PC-9 (cell line): ENCODE measurements around the gene ALKBH5. TPM values are rescaled to one million over a fixed set of nuclear protein-coding genes. Genes with fewer than 3 reads are reported as not detected.

ENCODE experiments used
- BruUV-seq: library from RNA; stranded (reverse); fragments of 400-500 nt; replicated peaks from 2 replicates; lab custom pipeline; 2021; lab: Mats Ljungman, UMichigan
- CTCF ChIA-PET: fragments of 300-600 bp; sonication (Branson Sonifier 250); formaldehyde crosslinking; loops from one replicate; lab custom pipeline; 2022; ENCODE audit warnings: antibody characterized with exemption; lab: Charles Lee
- POLR2A ChIA-PET: fragments of 300-600 bp; sonication (Branson Sonifier 250); formaldehyde crosslinking; loops from one replicate; lab custom pipeline; 2022; ENCODE audit warnings: antibody characterized with exemption; ENCODE audit not compliant: unreplicated experiment; lab: Charles Lee
- DNase-seq, 2 experiments: peaks; one replicate each; pipeline versions ENCODE4 v3.0.0 to v3.0.0-alpha.2; 2015 to 2022; ENCODE audit warnings: mixed read lengths in 1 of 2
- H2AFZ ChIP-seq: fragments of 200-600 bp; sonication (generic); 2 replicates; pipeline ENCODE4 v1.8.1; 2017; ENCODE audit warnings: antibody characterized with exemption
- H3F3A ChIP-seq: fragments of 200-600 bp; sonication (generic); 2 replicates; pipeline ENCODE4 v1.8.1; 2017; ENCODE audit warnings: antibody characterized with exemption, mild to moderate bottlenecking, low read depth; ENCODE audit not compliant: insufficient read depth
- H3K27ac ChIP-seq: fragments of 200-600 bp; sonication (generic); 2 replicates; pipeline ENCODE4 v1.6.1; 2016; ENCODE audit warnings: mixed run types
- H3K27me3 ChIP-seq: fragments of 200-600 bp; sonication (generic); 2 replicates; pipeline ENCODE4 v1.6.1; 2016; ENCODE audit warnings: low read depth, mixed run types; ENCODE audit not compliant: insufficient read depth
- H3K36me3 ChIP-seq: fragments of 200-600 bp; sonication (generic); 2 replicates; pipeline ENCODE4 v1.6.1; 2016; ENCODE audit warnings: low read depth, mixed run types
- H3K4me1 ChIP-seq: fragments of 200-600 bp; sonication (generic); replicated peaks from 2 replicates; pipeline ENCODE4 v1.6.1; 2016; ENCODE audit warnings: mixed run types; ENCODE audit not compliant: insufficient read depth
- H3K4me2 ChIP-seq: fragments of 200-600 bp; sonication (generic); 2 replicates; pipeline ENCODE4 v1.6.1; 2017; ENCODE audit warnings: mixed run types
- H3K4me3 ChIP-seq: fragments of 200-600 bp; sonication (generic); 2 replicates; pipeline ENCODE4 v1.6.1; 2016; ENCODE audit warnings: mixed run types
- H3K79me2 ChIP-seq: fragments of 200-600 bp; sonication (generic); 2 replicates; pipeline ENCODE4 v1.6.1; 2017; ENCODE audit warnings: low read depth, mixed run types
- H3K9me2 ChIP-seq: fragments of 200-600 bp; sonication (generic); 2 replicates; pipeline ENCODE4 v1.8.1; 2017; ENCODE audit warnings: mild to moderate bottlenecking; ENCODE audit not compliant: insufficient read depth
- H3K9me3 ChIP-seq: fragments of 200-600 bp; sonication (generic); 2 replicates; pipeline ENCODE4 v1.8.1; 2016; ENCODE audit warnings: low read depth; ENCODE audit not compliant: insufficient read depth
- H4K20me1 ChIP-seq: fragments of 200-600 bp; sonication (generic); 2 replicates; pipeline ENCODE4 v1.8.1; 2017; ENCODE audit not compliant: insufficient read depth
- EZH2 ChIP-seq: fragments of 200-600 bp; sonication (generic); IDR thresholded peaks from 2 replicates; pipeline ENCODE4 v1.8.0; 2017; ENCODE audit warnings: antibody characterized with exemption, low read depth
- intact Hi-C: fragments of 100-400 bp; cut with micrococcal nuclease; formaldehyde crosslinking; loops from one replicate; pipeline ENCODE4 v1.10.0; 2022; ENCODE audit not compliant: unreplicated experiment
- total RNA-seq: library from RNA; stranded (reverse); gene quantifications from 2 replicates; pipeline ENCODE4 v1.2.3, GENCODE V29; 2021
- TF ChIP-seq, protein P1 (sequence below): fragments of 200-600 bp; sonication (generic); conservative IDR thresholded peaks from 2 replicates; pipeline ENCODE4 v1.6.1; 2017; ENCODE audit warnings: mixed run types, antibody characterized with exemption, mild to moderate bottlenecking, moderate library complexity

ALKBH5 gene
- total RNA-seq, 1 experiment from 2014 or later = 117 TPM

DNA sequence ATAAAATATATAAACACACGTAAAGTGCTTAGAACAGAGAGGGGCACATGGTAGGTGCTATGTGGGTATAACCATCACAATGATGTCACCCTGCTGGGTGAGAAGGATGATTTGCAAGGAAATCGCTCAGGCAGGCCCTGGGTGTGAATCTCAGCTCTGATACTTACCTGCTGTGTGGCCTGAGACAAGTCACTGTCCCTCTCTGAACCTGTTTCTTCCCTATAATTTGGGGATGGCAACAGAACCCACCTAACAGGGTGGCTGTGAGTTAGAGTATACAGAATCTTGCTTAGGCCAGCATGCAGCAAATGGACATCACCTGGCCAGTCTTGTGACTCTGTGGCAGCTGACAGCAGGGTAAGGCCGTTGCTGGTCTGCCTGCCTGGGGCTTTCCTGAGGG is 36.6 kb upstream of the ALKBH5 start:
- CTCF ChIA-PET = no interaction called here
- intact Hi-C loops = no loop called here
- Histone ChIP-seq H2AFZ (no peak overlapping the region), H3F3A (0 out of 2 replicates have a peak, but pooled peaks cover 13% of the 10 kb centered on the region), H3K9me2 (no peaks in the 10 kb centered on the region), H3K4me2 (no peak overlapping the region), H4K20me1 (no peaks in the 10 kb centered on the region), H3K4me3 (no peak overlapping the region), H3K79me2 (no peaks in the 10 kb centered on the region), H3K27me3 (no peaks in the 10 kb centered on the region), H3K27ac (no peak overlapping the region), H3K4me1 (peaks cover 5% of the 10 kb centered on the region; the same call in 1 of the 2 replicates), H3K9me3 (no peaks in the 10 kb centered on the region), H3K36me3 (no peaks in the 10 kb centered on the region)
- TF ChIP-seq, protein P1, sequence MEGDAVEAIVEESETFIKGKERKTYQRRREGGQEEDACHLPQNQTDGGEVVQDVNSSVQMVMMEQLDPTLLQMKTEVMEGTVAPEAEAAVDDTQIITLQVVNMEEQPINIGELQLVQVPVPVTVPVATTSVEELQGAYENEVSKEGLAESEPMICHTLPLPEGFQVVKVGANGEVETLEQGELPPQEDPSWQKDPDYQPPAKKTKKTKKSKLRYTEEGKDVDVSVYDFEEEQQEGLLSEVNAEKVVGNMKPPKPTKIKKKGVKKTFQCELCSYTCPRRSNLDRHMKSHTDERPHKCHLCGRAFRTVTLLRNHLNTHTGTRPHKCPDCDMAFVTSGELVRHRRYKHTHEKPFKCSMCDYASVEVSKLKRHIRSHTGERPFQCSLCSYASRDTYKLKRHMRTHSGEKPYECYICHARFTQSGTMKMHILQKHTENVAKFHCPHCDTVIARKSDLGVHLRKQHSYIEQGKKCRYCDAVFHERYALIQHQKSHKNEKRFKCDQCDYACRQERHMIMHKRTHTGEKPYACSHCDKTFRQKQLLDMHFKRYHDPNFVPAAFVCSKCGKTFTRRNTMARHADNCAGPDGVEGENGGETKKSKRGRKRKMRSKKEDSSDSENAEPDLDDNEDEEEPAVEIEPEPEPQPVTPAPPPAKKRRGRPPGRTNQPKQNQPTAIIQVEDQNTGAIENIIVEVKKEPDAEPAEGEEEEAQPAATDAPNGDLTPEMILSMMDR = no peak
- no peak for TF ChIP-seq EZH2
- BruUV-seq = no TSS peak
- POLR2A ChIA-PET = no interaction called here
- no peak for DNase-seq

DNA sequence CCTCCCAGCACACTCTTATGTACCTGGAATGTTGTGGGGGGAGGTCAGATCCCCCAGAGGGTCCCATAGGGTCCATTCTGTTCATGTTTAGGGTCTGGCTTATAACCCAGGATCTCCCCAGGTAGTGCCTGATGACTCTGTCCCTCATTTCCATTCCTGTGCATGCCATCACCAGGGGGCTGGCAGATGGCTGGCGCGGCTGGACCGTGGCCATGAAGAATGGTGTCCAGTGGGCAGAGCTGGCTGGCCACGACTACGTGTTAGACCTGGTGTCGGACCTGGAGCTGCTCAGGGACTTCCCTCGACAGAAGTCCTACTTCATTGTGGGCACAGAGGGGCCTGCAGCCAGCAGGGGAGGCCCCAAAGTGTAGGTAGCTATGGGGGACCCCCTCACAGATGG is 35.0 kb upstream of the ALKBH5 start:
- no peaks in the 10 kb centered on the region for H4K20me1 ChIP-seq
- POLR2A ChIA-PET = no interaction called here
- no peak overlapping the region for H3K27ac ChIP-seq
- DNase-seq = no peak
- peaks cover 18% of the 10 kb centered on the region; the same call in 1 of the 2 replicates for H3F3A ChIP-seq
- BruUV-seq = no TSS peak
- no peak overlapping the region for H3K4me3 ChIP-seq
- H3K9me3 ChIP-seq = no peaks in the 10 kb centered on the region
- H3K9me2 ChIP-seq = no peaks in the 10 kb centered on the region
- H3K27me3 ChIP-seq = no peaks in the 10 kb centered on the region
- peaks cover 5% of the 10 kb centered on the region; the same call in 1 of the 2 replicates for H3K4me1 ChIP-seq
- no peak overlapping the region for H2AFZ ChIP-seq
- no peaks in the 10 kb centered on the region for H3K79me2 ChIP-seq
- CTCF ChIA-PET = no interaction called here
- intact Hi-C loops = no loop called here
- TF ChIP-seq EZH2 = no peak
- TF ChIP-seq, protein P1 = no peak
- no peaks in the 10 kb centered on the region for H3K36me3 ChIP-seq
- no peak overlapping the region for H3K4me2 ChIP-seq

DNA sequence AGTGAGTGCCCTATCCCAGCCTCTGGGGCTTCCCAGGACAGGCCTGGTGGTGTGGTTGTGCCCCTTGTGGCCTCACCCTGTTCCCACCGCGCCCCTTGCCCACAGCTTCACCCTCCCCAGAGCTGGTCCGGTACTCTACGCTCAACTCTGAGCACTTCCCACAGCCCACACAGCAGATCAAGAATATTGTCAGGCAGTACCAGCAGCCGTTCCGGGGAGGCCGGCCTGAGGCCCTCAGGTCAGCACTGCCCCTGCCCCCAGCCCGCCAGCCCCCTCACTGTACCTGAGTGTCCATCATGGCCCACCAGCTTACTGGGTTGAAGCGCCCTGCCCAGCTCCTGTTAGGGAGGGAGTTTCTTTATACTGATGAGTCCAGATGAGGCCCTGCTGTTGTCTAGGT is 32.3 kb upstream of the ALKBH5 start:
- ChIA-PET POLR2A (no interaction called here), CTCF (interaction anchor here (0.5 kb wide), 1 partner anchor 821 kb away, joined by 9 read pairs; no protein-coding TSS in a partner anchor)
- no peaks in the 10 kb centered on the region for H3K79me2 ChIP-seq
- no TSS peak for BruUV-seq
- no peak for DNase-seq
- H3K27me3 ChIP-seq = no peaks in the 10 kb centered on the region
- H3K9me3 ChIP-seq = no peaks in the 10 kb centered on the region
- no peaks in the 10 kb centered on the region for H3K36me3 ChIP-seq
- no peak overlapping the region for H3K27ac ChIP-seq
- H3K4me2 ChIP-seq = no peak overlapping the region
- no peak overlapping the region for H2AFZ ChIP-seq
- H3F3A ChIP-seq = peaks cover 24% of the 10 kb centered on the region; the same call in 1 of the 2 replicates
- TF ChIP-seq EZH2 = no peak
- TF ChIP-seq, protein P1 = no peak
- H3K9me2 ChIP-seq = no peaks in the 10 kb centered on the region
- H3K4me1 ChIP-seq = no peaks in the 10 kb centered on the region
- no peak overlapping the region for H3K4me3 ChIP-seq
- no peaks in the 10 kb centered on the region for H4K20me1 ChIP-seq
- intact Hi-C loops = no loop called here
